GM20000 (cell line): ENCODE measurements around the gene GLA.

Source experiments
- DNase-seq: peaks from one replicate; pipeline ENCODE4 v3.0.0; 2012; ENCODE audit warnings: low spot score
- TF ChIP-seq, protein P1 (sequence below): IDR thresholded peaks from 2 replicates; pipeline ENCODE4 v1.5.1; 2012; ENCODE audit warnings: mild to moderate bottlenecking, control low read depth; ENCODE audit errors: extremely low read depth, missing control alignments

Gene GLA

DNA sequence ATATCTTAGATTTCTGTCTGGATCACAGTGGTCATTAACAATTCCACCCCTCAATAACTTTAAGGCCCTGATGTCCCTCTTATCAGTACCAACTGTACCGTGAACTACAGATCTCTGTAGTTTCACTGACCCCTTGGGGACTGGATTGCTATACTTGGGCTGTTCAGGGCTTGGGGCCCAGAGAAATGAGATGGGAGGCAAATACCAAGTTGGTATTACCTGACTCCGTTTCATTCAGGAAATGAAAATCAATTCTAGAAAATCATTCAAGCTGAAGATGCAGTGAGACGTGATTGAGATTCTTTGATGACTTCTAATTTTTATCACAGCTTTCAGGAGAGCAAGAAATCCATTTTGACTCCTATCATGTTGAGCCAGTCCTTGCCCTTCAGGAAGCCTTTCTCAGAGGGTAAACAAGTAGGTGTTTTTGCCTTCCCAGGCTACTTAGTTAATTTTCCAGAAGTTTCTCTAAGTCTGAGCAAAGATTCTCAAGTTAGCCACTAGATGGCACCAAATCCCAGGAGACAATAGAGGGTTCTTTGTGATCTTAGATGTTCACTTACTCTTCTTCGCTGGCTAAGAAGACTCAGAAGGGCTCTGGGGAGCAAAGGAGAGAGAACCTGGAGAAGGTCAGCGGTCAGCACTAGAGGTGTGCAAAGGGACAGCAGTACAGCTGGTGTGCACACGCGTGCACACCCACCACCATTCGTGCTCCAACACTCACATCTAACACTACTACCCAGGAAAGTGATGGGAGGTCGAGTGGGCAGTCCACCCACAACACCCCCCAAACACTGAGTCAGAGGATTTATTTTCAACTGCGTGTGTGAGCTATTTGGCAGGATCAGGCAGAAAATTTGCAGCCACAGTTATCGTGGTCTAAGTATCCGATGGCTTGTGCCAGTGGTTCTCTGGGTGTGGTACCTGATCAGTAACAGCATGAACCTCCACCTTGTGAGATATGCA, 7.7 kb upstream of the GLA start:
- DNase-seq: peak; percentile 36
- TF ChIP-seq, protein P1, sequence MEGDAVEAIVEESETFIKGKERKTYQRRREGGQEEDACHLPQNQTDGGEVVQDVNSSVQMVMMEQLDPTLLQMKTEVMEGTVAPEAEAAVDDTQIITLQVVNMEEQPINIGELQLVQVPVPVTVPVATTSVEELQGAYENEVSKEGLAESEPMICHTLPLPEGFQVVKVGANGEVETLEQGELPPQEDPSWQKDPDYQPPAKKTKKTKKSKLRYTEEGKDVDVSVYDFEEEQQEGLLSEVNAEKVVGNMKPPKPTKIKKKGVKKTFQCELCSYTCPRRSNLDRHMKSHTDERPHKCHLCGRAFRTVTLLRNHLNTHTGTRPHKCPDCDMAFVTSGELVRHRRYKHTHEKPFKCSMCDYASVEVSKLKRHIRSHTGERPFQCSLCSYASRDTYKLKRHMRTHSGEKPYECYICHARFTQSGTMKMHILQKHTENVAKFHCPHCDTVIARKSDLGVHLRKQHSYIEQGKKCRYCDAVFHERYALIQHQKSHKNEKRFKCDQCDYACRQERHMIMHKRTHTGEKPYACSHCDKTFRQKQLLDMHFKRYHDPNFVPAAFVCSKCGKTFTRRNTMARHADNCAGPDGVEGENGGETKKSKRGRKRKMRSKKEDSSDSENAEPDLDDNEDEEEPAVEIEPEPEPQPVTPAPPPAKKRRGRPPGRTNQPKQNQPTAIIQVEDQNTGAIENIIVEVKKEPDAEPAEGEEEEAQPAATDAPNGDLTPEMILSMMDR: peak; percentile 31

DNA sequence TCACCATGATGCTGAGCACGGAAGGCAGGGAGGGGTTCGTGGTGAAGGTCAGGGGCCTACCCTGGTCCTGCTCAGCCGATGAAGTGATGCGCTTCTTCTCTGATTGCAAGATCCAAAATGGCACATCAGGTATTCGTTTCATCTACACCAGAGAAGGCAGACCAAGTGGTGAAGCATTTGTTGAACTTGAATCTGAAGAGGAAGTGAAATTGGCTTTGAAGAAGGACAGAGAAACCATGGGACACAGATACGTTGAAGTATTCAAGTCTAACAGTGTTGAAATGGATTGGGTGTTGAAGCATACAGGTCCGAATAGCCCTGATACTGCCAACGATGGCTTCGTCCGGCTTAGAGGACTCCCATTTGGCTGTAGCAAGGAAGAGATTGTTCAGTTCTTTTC, 4.3 kb upstream of the GLA start:
- DNase-seq: no peak
- TF ChIP-seq, protein P1: no peak

DNA sequence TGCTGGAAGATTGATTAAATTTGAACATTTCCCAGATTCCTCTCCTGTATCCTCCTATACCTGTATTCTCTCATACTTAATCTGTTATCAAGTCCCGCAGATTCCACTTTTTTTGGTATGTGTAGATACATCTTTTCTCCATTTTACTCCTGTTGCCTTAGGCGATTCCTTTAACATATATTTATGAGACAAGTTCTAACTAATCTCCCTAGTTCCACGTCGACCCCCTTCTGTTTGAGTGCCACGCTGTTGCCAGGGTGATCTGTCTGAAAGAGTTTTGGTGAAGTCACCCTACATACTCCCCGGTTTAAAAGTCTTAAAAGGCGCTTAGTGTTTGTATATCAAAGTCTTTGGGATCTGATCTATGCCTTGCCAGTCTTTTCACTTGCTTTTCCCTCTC, 2.7 kb upstream of the GLA start:
- DNase-seq: no peak
- TF ChIP-seq, protein P1: no peak

DNA sequence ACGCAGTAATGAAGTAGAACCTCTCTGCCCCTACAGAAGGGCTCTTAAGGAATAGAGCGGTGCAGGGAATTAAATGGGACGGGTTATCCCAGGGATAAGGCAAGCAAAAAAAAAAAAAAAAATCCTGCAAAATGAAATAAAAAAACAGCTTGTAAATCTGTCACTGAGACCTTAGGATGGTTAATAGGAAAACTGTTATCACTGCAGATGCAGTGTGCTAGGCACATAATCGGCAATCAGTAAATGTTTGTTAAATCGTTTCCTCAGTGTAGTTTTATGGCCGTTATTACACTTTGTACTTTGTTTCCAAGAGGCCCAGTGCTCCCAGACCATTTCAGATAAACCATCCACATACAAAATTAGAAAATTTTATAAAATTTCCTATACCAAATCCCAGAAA, 1.3 kb upstream of the GLA start:
- TF ChIP-seq, protein P1: no peak
- DNase-seq: no peak

DNA sequence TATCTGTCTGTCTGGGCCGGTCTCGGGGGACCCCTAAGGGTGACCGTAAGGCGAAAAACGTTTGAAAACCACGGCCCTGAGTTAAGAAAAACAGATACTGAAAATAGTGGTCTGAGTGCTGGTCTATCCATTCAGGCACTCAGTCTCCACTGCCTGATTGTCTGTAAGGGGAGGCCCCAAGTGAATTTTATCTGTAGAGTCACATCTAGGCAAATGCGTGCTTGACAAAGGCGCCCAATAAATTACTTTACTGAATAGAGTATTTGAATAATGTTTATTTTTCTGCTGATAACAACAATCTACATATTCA, 762 bp upstream of the GLA start:
- TF ChIP-seq, protein P1: no peak
- no peak for DNase-seq

DNA sequence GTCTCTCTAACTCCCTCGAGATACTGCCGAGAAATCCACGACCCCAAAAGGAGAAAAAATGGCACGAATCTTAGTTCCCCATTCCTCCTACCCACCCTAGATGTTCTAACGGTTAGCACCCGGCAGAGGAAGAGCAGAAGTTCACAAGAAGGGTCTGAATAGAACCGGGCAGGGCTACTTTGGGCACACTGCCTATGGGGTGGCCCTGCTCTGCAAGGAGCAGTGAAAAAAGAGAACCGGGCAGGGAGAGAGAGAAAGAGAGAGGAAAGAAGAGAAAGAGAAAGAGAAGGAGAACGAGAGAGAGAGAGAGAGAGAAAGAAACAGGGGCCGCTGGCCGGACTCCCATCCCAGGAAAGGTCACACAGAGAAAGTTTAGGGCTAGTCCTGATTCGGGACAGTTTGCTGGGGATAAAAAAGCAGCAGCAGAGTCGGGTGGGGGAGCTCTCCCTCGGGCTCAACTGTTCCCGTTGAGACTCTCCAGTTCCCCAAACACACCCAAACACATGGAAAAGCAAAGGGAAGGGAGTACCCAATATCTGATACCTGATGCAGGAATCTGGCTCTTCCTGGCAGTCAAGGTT, 468 bp downstream of the GLA start:
- DNase-seq: no peak

DNA sequence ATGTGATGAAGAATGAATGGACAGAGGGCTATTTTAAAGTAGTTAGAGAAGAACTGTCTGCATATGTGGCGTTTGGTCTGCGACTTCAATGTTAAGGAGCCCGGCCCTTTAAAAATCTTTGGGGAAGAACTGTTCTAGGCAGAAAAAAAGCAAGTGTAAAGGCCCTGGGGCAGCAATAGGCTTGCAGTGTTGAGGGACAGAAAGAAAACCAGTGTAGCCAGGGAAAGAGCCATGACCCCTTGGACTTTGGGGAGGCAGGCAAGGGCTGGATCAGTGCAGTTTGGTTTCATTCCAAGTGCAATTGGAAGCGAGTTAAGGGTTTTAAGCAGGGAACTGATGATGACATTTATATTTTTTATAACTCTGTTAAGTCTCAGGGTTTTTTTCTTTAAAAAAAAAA, 7.9 kb downstream of the GLA start:
- DNase-seq: no peak
- TF ChIP-seq, protein P1: no peak

More for the DNA sequence above, 468 bp downstream of the GLA start:
- TF ChIP-seq, protein P1: no peak
